MCF 10A (cell line): ENCODE data around the gene CCL22. TPM values are rescaled to one million over a fixed set of nuclear protein-coding genes. Genes with fewer than 3 reads are reported as not detected.
A peak's percentile ranks its signal among the peaks of the same experiment; 100 is the strongest.

Experiments used
- BruUV-seq: library from RNA; stranded (reverse); fragments of 400-500 nt; replicated peaks from 2 replicates; lab custom pipeline; 2021; lab: Mats Ljungman, UMichigan
- CTCF ChIA-PET: fragments of 300-600 bp; sonication (Branson Sonifier 250); formaldehyde crosslinking; extraction: SDS; loops from one replicate; lab custom pipeline; 2021; ENCODE audit warnings: antibody characterized with exemption, inconsistent platforms; lab: Yijun Ruan, JAX
- POLR2A ChIA-PET: fragments of 300-600, 350-650 bp; sonication (Branson Sonifier 250); formaldehyde crosslinking; extraction: SDS; loops from one replicate; lab custom pipeline; 2020; ENCODE audit warnings: antibody characterized with exemption, inconsistent platforms; lab: Yijun Ruan, JAX
- DNase-seq: peaks from one replicate; pipeline ENCODE4 v3.0.0-alpha.2; 2018; ENCODE audit not compliant: unreplicated experiment
- H3K27ac Mint-ChIP-seq: one replicate; pipeline ENCODE4 v1.8.0; 2022; ENCODE audit warnings: mild to moderate bottlenecking, low read depth, mixed read lengths; ENCODE audit not compliant: unreplicated experiment
- H3K27me3 Mint-ChIP-seq: one replicate; pipeline ENCODE4 v1.8.0; 2022; ENCODE audit warnings: mixed read lengths; ENCODE audit not compliant: insufficient read depth, unreplicated experiment
- H3K36me3 Mint-ChIP-seq: one replicate; pipeline ENCODE4 v1.8.0; 2022; ENCODE audit warnings: mild to moderate bottlenecking, moderate library complexity, mixed read lengths; ENCODE audit not compliant: insufficient read depth, unreplicated experiment
- H3K4me1 Mint-ChIP-seq: one replicate; pipeline ENCODE4 v1.8.0; 2022; ENCODE audit warnings: mixed read lengths; ENCODE audit not compliant: insufficient read depth, unreplicated experiment
- H3K4me3 Mint-ChIP-seq: one replicate; pipeline ENCODE4 v1.8.0; 2022; ENCODE audit warnings: mild to moderate bottlenecking, moderate library complexity, mixed read lengths; ENCODE audit not compliant: unreplicated experiment
- H3K9me3 Mint-ChIP-seq: one replicate; pipeline ENCODE4 v1.8.0; 2022; ENCODE audit warnings: mixed read lengths; ENCODE audit not compliant: unreplicated experiment
- CTCF ChIP-seq: fragments of 200-600 bp; IDR thresholded peaks from one replicate; pipeline ENCODE4 v1.8.0; 2022; ENCODE audit warnings: antibody characterized with exemption, mild to moderate bottlenecking; ENCODE audit not compliant: unreplicated experiment
- intact Hi-C: fragments of 100-400 bp; cut with micrococcal nuclease; formaldehyde crosslinking; loops from 2 replicates; pipeline ENCODE4 v1.14.1; 2022
- total RNA-seq: library from RNA; stranded (reverse); gene quantifications from 2 replicates; pipeline ENCODE4 v1.2.3, GENCODE V29; 2022

CCL22 gene
- total RNA-seq, 1 experiment from 2014 or later, result not detected

GRCh38 chr16:57315416-57315815 lies 43.2 kb upstream of the CCL22 start:
- CTCF ChIA-PET, result interaction anchor here (1.9 to 2.6 kb wide), 2 partner anchors 101 to 102 kb away, joined by 8 to 9 read pairs; no protein-coding TSS in a partner anchor
- POLR2A ChIA-PET, result no interaction called here
- no TSS peak for BruUV-seq
- intact Hi-C loops, result no loop called here
- Mint-ChIP-seq H3K27me3 (no peaks in the 10 kb centered on the region), H3K36me3 (no peaks in the 10 kb centered on the region), H3K27ac (peak overlapping the region; percentile 73), H3K4me1 (peaks cover 21% of the 10 kb centered on the region), H3K4me3 (no peak overlapping the region), H3K9me3 (no peaks in the 10 kb centered on the region)
- no peak for DNase-seq
- TF ChIP-seq CTCF, result no peak

GRCh38 chr16:57316390-57317017 lies 42.1 kb upstream of the CCL22 start:
- intact Hi-C loops, result no loop called here
- no peak overlapping the region for H3K4me3 Mint-ChIP-seq
- POLR2A ChIA-PET, result interaction anchor here (0.9 to 1.2 kb wide), 2 partner anchors 25 to 101 kb away, joined by 5 to 6 read pairs; no protein-coding TSS in a partner anchor

GRCh38 chr16:57318240-57318970 lies 40.2 kb upstream of the CCL22 start:
- no peaks in the 10 kb centered on the region for H3K36me3 Mint-ChIP-seq
- TF ChIP-seq CTCF, result no peak
- no peak for DNase-seq
- BruUV-seq, result no TSS peak
- H3K27me3 Mint-ChIP-seq, result no peaks in the 10 kb centered on the region
- H3K9me3 Mint-ChIP-seq, result no peaks in the 10 kb centered on the region
- intact Hi-C loops, result no loop called here
- H3K4me1 Mint-ChIP-seq, result peaks cover 21% of the 10 kb centered on the region
- CTCF ChIA-PET, result interaction anchor here (0.6 to 2.6 kb wide), 3 partner anchors 15 to 98 kb away, joined by 3 to 9 read pairs (median 3); no protein-coding TSS in a partner anchor
- POLR2A ChIA-PET, result interaction anchor here (1.1 kb wide), 1 partner anchor 23 kb away, joined by 4 read pairs; no protein-coding TSS in a partner anchor
- no peak overlapping the region for H3K4me3 Mint-ChIP-seq
- H3K27ac Mint-ChIP-seq, result no peak overlapping the region

More at GRCh38 chr16:57316390-57317017, 42.1 kb upstream of the CCL22 start:
- no peaks in the 10 kb centered on the region for H3K36me3 Mint-ChIP-seq
- TF ChIP-seq CTCF, result no peak
- H3K27ac Mint-ChIP-seq, result peak overlapping the region; percentile 73
- DNase-seq, result peak; percentile 91
- CTCF ChIA-PET, result interaction anchor here (1.0 to 2.6 kb wide), 3 partner anchors 100 to 103 kb away, joined by 3 to 9 read pairs (median 8); no protein-coding TSS in a partner anchor
- H3K27me3 Mint-ChIP-seq, result no peaks in the 10 kb centered on the region
- BruUV-seq, result TSS peak; percentile 34
- H3K9me3 Mint-ChIP-seq, result no peaks in the 10 kb centered on the region
- H3K4me1 Mint-ChIP-seq, result peaks cover 21% of the 10 kb centered on the region

- Mint-ChIP-seq H3K27me3 (no peaks in the 10 kb centered on the region), H3K4me3 (no peak overlapping the region), H3K36me3 (no peaks in the 10 kb centered on the region), H3K4me1 (peaks cover 21% of the 10 kb centered on the region), H3K27ac (no peak overlapping the region), H3K9me3 (no peaks in the 10 kb centered on the region)
- ChIA-PET POLR2A (no interaction called here), CTCF (interaction anchor here (0.6 kb wide), 1 partner anchor 67 kb away, joined by 3 read pairs; no protein-coding TSS in a partner anchor)
- no peak for TF ChIP-seq CTCF
- BruUV-seq, result no TSS peak
- DNase-seq, result no peak
- intact Hi-C loops, result no loop called here
Measured at GRCh38 chr16:57319646-57320045, 38.9 kb upstream of the CCL22 start.
